GM13977 (cell line): ENCODE measurements around the gene F10.

Source experiments
- DNase-seq: peaks from one replicate; pipeline ENCODE4 v3.0.0; 2012; ENCODE audit warnings: low spot score
- CTCF ChIP-seq: IDR thresholded peaks from 2 replicates; pipeline ENCODE4 v1.5.1; 2012; ENCODE audit warnings: mild to moderate bottlenecking, control low read depth; ENCODE audit not compliant: insufficient read depth; ENCODE audit errors: extremely low read depth, missing control alignments
- in situ Hi-C: fragments of 300-500 bp; cut with MboI; formaldehyde crosslinking; loops from one replicate; pipeline ENCODE4 v1.12.0; 2022; ENCODE audit warnings: low sequenced_read_pairs, low pct_unique_long_range_greater_than_20kb, mixed read lengths, inconsistent platforms; ENCODE audit not compliant: unreplicated experiment

The F10 gene

DNA sequence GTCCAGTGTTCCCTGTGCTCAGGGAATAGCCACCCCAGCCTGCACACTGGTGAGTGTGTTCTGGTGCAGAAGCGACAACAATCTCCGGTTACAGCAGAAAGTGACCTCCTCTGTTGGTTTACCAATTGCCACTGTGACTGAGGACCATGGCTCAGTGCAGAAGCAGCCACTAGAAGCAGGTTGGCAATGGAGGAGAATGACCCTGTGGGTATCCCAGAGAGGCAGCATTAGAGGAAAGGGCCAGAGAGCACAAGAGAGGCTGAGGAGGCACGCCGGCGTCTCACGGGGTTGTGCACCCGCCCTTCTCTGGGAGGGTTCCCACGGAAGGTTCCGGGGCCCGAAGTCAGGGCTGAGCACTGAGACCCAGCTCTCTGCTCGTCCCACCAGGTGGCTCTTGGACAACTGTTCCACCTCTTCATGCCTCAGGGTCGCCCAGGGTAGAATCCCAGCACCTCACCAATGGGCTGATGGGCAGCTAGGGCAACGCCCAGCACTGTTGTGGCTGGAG, 49.9 kb downstream of the F10 start:
- in situ Hi-C loops = no loop called here
- no peak for DNase-seq

GRCh38 chr13:113176280-113176679, 53.7 kb downstream of the F10 start:
- in situ Hi-C loops = no loop called here
- no peak for TF ChIP-seq CTCF
- no peak for DNase-seq

More for the DNA sequence above, 49.9 kb downstream of the F10 start:
- no peak for TF ChIP-seq CTCF

GRCh38 chr13:113176822-113177221, 54.2 kb downstream of the F10 start:
- in situ Hi-C loops = no loop called here
- no peak for TF ChIP-seq CTCF
- no peak for DNase-seq

- DNase-seq = no peak
- TF ChIP-seq CTCF = no peak
- in situ Hi-C loops = no loop called here
Observed at GRCh38 chr13:113178070-113178895, 55.7 kb downstream of the F10 start.

- no peak for DNase-seq
- no peak for TF ChIP-seq CTCF
- in situ Hi-C loops = no loop called here
Observed at GRCh38 chr13:113178896-113179167, 56.2 kb downstream of the F10 start.

DNA sequence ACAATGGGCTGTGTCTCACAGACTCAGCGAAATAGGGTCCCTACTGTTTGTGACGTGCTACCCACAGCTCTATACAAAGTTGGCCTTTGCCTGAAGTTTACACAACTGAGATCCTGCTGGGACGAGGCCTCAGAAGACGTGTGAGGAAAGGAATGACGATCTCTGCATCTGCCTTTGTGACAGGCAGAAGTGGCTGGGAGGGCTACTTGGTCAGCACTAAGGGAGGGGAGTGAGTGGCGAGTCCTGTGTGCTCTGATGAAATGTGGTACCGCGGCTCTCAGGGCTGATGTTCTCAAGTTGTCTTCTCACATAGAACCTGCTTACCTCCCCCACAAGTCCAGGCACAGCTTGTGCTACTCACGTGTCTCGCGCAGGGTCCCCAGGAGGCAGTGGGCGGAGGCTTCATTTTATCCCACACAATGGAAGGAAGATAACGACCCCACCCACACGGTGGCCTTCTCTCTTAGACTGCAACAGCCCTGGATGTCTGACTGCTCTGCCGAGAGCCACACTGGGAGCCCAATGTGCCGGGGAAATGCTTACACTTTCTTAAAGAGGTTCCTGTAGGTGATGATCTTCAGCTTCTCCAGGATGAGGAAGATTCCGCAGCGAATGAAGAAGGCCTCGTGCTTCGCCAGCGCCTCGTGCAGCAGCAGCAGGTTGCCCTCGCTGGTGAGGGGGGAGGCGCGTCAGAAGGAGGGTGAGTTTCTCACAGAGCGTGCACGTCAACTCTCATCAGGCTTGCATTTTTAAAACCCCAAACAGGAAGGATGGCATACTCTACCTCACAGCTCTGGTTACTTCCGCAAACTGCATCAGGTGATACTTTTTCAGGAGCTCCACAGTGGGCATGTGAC, 57.0 kb downstream of the F10 start:
- TF ChIP-seq CTCF = no peak
- no peak for DNase-seq
- in situ Hi-C loops = no loop called here
